CD4-positive, alpha-beta T cell (primary cell): ENCODE measurements around the gene FMN1. TPM values are rescaled to one million over a fixed set of nuclear protein-coding genes. Genes with fewer than 3 reads are reported as not detected.

Experiments used
- ATAC-seq: fragments of 200-7000 bp; cut with Tn5 transposase; one replicate; pipeline ENCODE4 v1.10.0; 2022; ENCODE audit warnings: mild to moderate bottlenecking; ENCODE audit not compliant: poor library complexity
- CTCF ChIA-PET: fragments of 350-600 bp; sonication (Branson Sonifier 250); formaldehyde crosslinking; loops from one replicate; lab custom pipeline; 2021; ENCODE audit warnings: antibody characterized with exemption, inconsistent platforms; lab: Charles Lee
- POLR2A ChIA-PET: fragments of 350-600 bp; sonication (Branson Sonifier 250); formaldehyde crosslinking; loops from one replicate; lab custom pipeline; 2021; ENCODE audit warnings: antibody characterized with exemption, inconsistent platforms; lab: Charles Lee
- DNase-seq, 14 experiments: peaks; one replicate each; pipeline ENCODE4 v3.0.0-alpha.2; 2013 to 2020; ENCODE audit warnings: mixed read lengths in 2 of 14
- H3K27ac ChIP-seq, 2 donors: one replicate each; pipeline versions ENCODE4 v1.5.1 to v1.7.0; 2013; ENCODE audit warnings: low read length in 2 of 2, low read depth in 1 of 2, mild to moderate bottlenecking in 1 of 2
- H3K27me3 ChIP-seq, 2 experiments: 1 replicate in 1 of 2; 2 replicates in 1 of 2; pipeline versions ENCODE4 v1.6.1 to v1.7.0; 2013; ENCODE audit warnings: low read length in 2 of 2, control low read depth in 1 of 2, mild to moderate bottlenecking in 1 of 2, moderate library complexity in 1 of 2; ENCODE audit not compliant: insufficient read depth in 2 of 2, control insufficient read depth in 1 of 2
- H3K36me3 ChIP-seq: one replicate; pipeline ENCODE4 v1.6.1; 2013; ENCODE audit warnings: low read length, control low read depth; ENCODE audit not compliant: insufficient read depth
- H3K4me1 ChIP-seq: one replicate; pipeline ENCODE4 v1.6.1; 2013; ENCODE audit warnings: low read length, control low read depth; ENCODE audit not compliant: insufficient read depth
- H3K4me3 ChIP-seq: one replicate; pipeline ENCODE4 v1.5.1; 2013; ENCODE audit warnings: mild to moderate bottlenecking, low read length, moderate library complexity
- H3K9me3 ChIP-seq, 2 experiments: 1 replicate in 1 of 2; 2 replicates in 1 of 2; pipeline versions ENCODE4 v1.6.1 to v1.7.0; 2013; ENCODE audit warnings: low read length in 2 of 2, mild to moderate bottlenecking in 2 of 2, control low read depth in 1 of 2, moderate library complexity in 1 of 2; ENCODE audit not compliant: control insufficient read depth in 1 of 2, insufficient read depth in 1 of 2
- H3K27ac Mint-ChIP-seq: one replicate; pipeline ENCODE4 v1.8.0; 2020; ENCODE audit warnings: mixed read lengths
- H3K27me3 Mint-ChIP-seq: one replicate; pipeline ENCODE4 v1.8.0; 2021; ENCODE audit warnings: mixed read lengths
- H3K36me3 Mint-ChIP-seq: one replicate; pipeline ENCODE4 v1.8.0; 2021; ENCODE audit warnings: low read depth, mixed read lengths
- H3K4me1 Mint-ChIP-seq: one replicate; pipeline ENCODE4 v1.8.0; 2021; ENCODE audit warnings: low read depth, mixed read lengths
- H3K4me3 Mint-ChIP-seq: one replicate; pipeline ENCODE4 v1.8.0; 2020; ENCODE audit warnings: mild to moderate bottlenecking, mixed read lengths
- H3K9me3 Mint-ChIP-seq: one replicate; pipeline ENCODE4 v1.8.0; 2020; ENCODE audit warnings: mixed read lengths
- CTCF ChIP-seq: fragments of 200-600 bp; IDR thresholded peaks from one replicate; pipeline ENCODE4 v1.8.0; 2022; ENCODE audit warnings: antibody characterized with exemption, mild to moderate bottlenecking
- intact Hi-C, 2 experiments: fragments of 100-400 bp; cut with DNase I in 1 of 2; cut with micrococcal nuclease in 1 of 2; formaldehyde crosslinking; loops; one replicate each; pipeline versions ENCODE4 v1.15.1 to v1.9.0; 2023 to 2025; cut with DNase I, micrococcal nuclease
- total RNA-seq, 174 experiments: library from RNA in 2 of 174; stranded (reverse) in 2 of 174; gene quantifications; one replicate each; pipeline ENCODE4 v1.2.3 and lab custom pipeline; 2021 to 2026

FMN1 gene
- total RNA-seq, 2 experiments from 2014 or later, result 0.39 to 0.55 TPM

GRCh38 chr15:32974691-32975090 is 219.8 kb downstream of the FMN1 start:
- intact Hi-C loops, result no loop called here
- TF ChIP-seq CTCF, result no peak
- Mint-ChIP-seq H3K27ac (no peak overlapping the region), H3K27me3 (peaks cover 11% of the 10 kb centered on the region), H3K4me3 (no peak overlapping the region), H3K36me3 (no peaks in the 10 kb centered on the region), H3K9me3 (no peaks in the 10 kb centered on the region), H3K4me1 (no peaks in the 10 kb centered on the region)
- Histone ChIP-seq H3K4me1 (no peaks in the 10 kb centered on the region), H3K27ac (no peak overlapping the region), H3K4me3 (no peak overlapping the region), H3K36me3 (no peaks in the 10 kb centered on the region), H3K27me3 (no peaks in the 10 kb centered on the region), H3K9me3 (no peaks in the 10 kb centered on the region)
- DNase-seq (no peak), ATAC-seq (no peak)
- POLR2A ChIA-PET, result no interaction called here
- CTCF ChIA-PET, result no interaction called here

GRCh38 chr15:32972686-32973085 is 221.8 kb downstream of the FMN1 start:
- Histone ChIP-seq H3K9me3 (no peaks in the 10 kb centered on the region), H3K27me3 (no peaks in the 10 kb centered on the region), H3K4me1 (no peaks in the 10 kb centered on the region), H3K36me3 (no peaks in the 10 kb centered on the region), H3K27ac (no peak overlapping the region), H3K4me3 (no peak overlapping the region)
- intact Hi-C loops, result no loop called here
- ChIA-PET CTCF (no interaction called here), POLR2A (no interaction called here)
- Mint-ChIP-seq H3K27ac (no peak overlapping the region), H3K27me3 (peaks cover 11% of the 10 kb centered on the region), H3K9me3 (no peaks in the 10 kb centered on the region), H3K4me3 (no peak overlapping the region), H3K36me3 (no peaks in the 10 kb centered on the region), H3K4me1 (no peaks in the 10 kb centered on the region)
- no peak for ATAC-seq
- DNase-seq, result no peak
- no peak for TF ChIP-seq CTCF

GRCh38 chr15:32970847-32971246 is 223.7 kb downstream of the FMN1 start:
- DNase-seq (no peak), ATAC-seq (no peak)
- intact Hi-C loops, result no loop called here
- ChIA-PET POLR2A (no interaction called here), CTCF (interaction anchor here (1.1 kb wide), 1 partner anchor 9 kb away, joined by 4 read pairs; no protein-coding TSS in a partner anchor)
- Mint-ChIP-seq H3K27me3 (peaks cover 11% of the 10 kb centered on the region), H3K27ac (no peak overlapping the region), H3K4me1 (no peaks in the 10 kb centered on the region), H3K4me3 (no peak overlapping the region), H3K9me3 (no peaks in the 10 kb centered on the region), H3K36me3 (no peaks in the 10 kb centered on the region)
- Histone ChIP-seq H3K9me3 (no peaks in the 10 kb centered on the region), H3K27me3 (no peaks in the 10 kb centered on the region), H3K4me3 (no peak overlapping the region), H3K4me1 (no peaks in the 10 kb centered on the region), H3K27ac (no peak overlapping the region), H3K36me3 (no peaks in the 10 kb centered on the region)
- no peak for TF ChIP-seq CTCF
